Astrocyte (in vitro differentiated cells and primary cell): ENCODE data around the gene EFEMP1.

ENCODE experiments used
- EZH2 ChIP-seq: IDR thresholded peaks from 2 replicates; pipeline ENCODE4 v1.6.1; 2012; ENCODE audit warnings: mild to moderate bottlenecking, low read length, inconsistent platforms; ENCODE audit not compliant: insufficient read depth
- TF ChIP-seq, protein P1 (sequence below): IDR thresholded peaks from 2 replicates; pipeline ENCODE4 v1.5.1; 2011; ENCODE audit warnings: low read depth, mild to moderate bottlenecking, inconsistent platforms, low read length, moderate library complexity; ENCODE audit not compliant: insufficient read depth

DNA sequence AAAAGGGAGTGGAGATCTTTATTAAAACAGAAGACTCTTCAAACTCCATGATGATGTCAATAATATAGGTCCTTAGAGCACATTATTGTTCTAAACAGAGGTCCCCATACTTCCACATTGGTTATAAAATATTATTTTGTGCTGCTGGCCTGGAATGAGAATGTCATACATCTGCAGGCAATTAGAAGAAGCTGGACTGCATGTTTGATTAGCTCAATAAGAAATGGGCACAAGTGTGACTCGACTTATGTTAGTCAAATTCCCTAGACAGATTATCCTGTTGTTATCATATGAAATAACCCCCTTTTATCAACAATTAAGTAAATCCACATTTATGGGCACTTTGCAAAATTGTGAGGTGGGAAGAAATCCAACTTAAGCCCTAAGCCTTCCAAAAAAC lies 8.8 kb downstream of the EFEMP1 start:
- TF ChIP-seq, protein P1, sequence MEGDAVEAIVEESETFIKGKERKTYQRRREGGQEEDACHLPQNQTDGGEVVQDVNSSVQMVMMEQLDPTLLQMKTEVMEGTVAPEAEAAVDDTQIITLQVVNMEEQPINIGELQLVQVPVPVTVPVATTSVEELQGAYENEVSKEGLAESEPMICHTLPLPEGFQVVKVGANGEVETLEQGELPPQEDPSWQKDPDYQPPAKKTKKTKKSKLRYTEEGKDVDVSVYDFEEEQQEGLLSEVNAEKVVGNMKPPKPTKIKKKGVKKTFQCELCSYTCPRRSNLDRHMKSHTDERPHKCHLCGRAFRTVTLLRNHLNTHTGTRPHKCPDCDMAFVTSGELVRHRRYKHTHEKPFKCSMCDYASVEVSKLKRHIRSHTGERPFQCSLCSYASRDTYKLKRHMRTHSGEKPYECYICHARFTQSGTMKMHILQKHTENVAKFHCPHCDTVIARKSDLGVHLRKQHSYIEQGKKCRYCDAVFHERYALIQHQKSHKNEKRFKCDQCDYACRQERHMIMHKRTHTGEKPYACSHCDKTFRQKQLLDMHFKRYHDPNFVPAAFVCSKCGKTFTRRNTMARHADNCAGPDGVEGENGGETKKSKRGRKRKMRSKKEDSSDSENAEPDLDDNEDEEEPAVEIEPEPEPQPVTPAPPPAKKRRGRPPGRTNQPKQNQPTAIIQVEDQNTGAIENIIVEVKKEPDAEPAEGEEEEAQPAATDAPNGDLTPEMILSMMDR: no peak
- no peak for TF ChIP-seq EZH2
